ENCODE results near the gene FBXO17.
"Not testable (repeated sequence)": the region's sequence is repeated elsewhere in the genome, so short reads cannot be mapped to it uniquely, and the experiment has no call there.

The FBXO17 gene

DNA sequence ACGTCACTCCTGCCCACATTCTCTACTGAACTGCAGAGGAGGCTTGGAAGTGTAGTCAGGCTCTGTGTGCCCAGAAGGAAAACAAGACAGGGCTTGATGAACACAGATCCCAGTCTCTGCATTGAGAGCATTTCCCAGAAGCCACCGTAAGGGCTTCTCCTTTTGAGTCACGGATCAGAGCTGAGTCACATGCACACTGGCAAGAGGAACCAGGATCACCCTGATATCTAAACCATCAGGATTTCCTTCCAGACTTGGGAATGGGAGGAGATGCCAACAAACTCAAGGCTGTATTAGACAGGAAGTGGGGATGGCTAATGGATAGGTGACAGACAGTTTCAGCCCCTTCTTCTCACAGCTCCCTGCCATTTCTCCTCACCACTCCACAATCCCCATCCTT is 17.7 kb upstream of the FBXO17 start:
- no peaks in the 10 kb centered on the region for H3K4me1 ChIP-seq (ENCODE audit: insufficient read depth, low read length, severe bottlenecking)
- H4K20me1 ChIP-seq (ENCODE audit: insufficient read depth, low read length): no peaks in the 10 kb centered on the region
- no peak overlapping the region for H3K4me3 ChIP-seq (ENCODE audit: low read depth, low read length, poor library complexity, severe bottlenecking)
- H3F3A ChIP-seq (ENCODE audit: insufficient read depth, low read length): no peaks in the 10 kb centered on the region
- TF ChIP-seq EZH2 (IDR thresholded peaks at IDR 0.05; ENCODE audit: borderline replicate concordance, low read length): no peak
- TF ChIP-seq, protein P1, sequence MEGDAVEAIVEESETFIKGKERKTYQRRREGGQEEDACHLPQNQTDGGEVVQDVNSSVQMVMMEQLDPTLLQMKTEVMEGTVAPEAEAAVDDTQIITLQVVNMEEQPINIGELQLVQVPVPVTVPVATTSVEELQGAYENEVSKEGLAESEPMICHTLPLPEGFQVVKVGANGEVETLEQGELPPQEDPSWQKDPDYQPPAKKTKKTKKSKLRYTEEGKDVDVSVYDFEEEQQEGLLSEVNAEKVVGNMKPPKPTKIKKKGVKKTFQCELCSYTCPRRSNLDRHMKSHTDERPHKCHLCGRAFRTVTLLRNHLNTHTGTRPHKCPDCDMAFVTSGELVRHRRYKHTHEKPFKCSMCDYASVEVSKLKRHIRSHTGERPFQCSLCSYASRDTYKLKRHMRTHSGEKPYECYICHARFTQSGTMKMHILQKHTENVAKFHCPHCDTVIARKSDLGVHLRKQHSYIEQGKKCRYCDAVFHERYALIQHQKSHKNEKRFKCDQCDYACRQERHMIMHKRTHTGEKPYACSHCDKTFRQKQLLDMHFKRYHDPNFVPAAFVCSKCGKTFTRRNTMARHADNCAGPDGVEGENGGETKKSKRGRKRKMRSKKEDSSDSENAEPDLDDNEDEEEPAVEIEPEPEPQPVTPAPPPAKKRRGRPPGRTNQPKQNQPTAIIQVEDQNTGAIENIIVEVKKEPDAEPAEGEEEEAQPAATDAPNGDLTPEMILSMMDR (IDR thresholded peaks at IDR 0.05; ENCODE audit: low read length): no peak
- H3K9me3 ChIP-seq (ENCODE audit: low read length): no peaks in the 10 kb centered on the region
- H3K4me2 ChIP-seq (ENCODE audit: low read length): no peak overlapping the region
- H3K27ac ChIP-seq (ENCODE audit: low read depth, low read length, poor library complexity, severe bottlenecking): no peak overlapping the region
- no peak overlapping the region for H2AFZ ChIP-seq (ENCODE audit: low read length)
- no peaks in the 10 kb centered on the region for H3K79me2 ChIP-seq (ENCODE audit: insufficient read depth, low read length)
- H3K9me2 ChIP-seq (ENCODE audit: low read depth, low read length): no peaks in the 10 kb centered on the region
- no peaks in the 10 kb centered on the region for H3K36me3 ChIP-seq (ENCODE audit: insufficient read depth, low read length)
- H3K9ac ChIP-seq (ENCODE audit: low read length): no peak overlapping the region
- H3K27me3 ChIP-seq (ENCODE audit: insufficient read depth, low read length): no peaks in the 10 kb centered on the region

GRCh38 chr19:38990949-38991697 is 15.6 kb upstream of the FBXO17 start:
- no peak overlapping the region for H2AFZ ChIP-seq (ENCODE audit: low read length)
- no peak overlapping the region for H3K9ac ChIP-seq (ENCODE audit: low read length)
- TF ChIP-seq, protein P1 (IDR thresholded peaks at IDR 0.05; ENCODE audit: low read length): no peak
- H3K9me3 ChIP-seq (ENCODE audit: low read length): no peaks in the 10 kb centered on the region
- no peaks in the 10 kb centered on the region for H3K4me1 ChIP-seq (ENCODE audit: insufficient read depth, low read length, severe bottlenecking)
- no peaks in the 10 kb centered on the region for H3K79me2 ChIP-seq (ENCODE audit: insufficient read depth, low read length)
- no peak overlapping the region for H3K27ac ChIP-seq (ENCODE audit: low read depth, low read length, poor library complexity, severe bottlenecking)
- no peak overlapping the region for H3K4me3 ChIP-seq (ENCODE audit: low read depth, low read length, poor library complexity, severe bottlenecking)
- H3K36me3 ChIP-seq (ENCODE audit: insufficient read depth, low read length): no peaks in the 10 kb centered on the region
- no peaks in the 10 kb centered on the region for H3F3A ChIP-seq (ENCODE audit: insufficient read depth, low read length)
- no peaks in the 10 kb centered on the region for H4K20me1 ChIP-seq (ENCODE audit: insufficient read depth, low read length)
- no peak overlapping the region for H3K4me2 ChIP-seq (ENCODE audit: low read length)
- H3K27me3 ChIP-seq (ENCODE audit: insufficient read depth, low read length): no peaks in the 10 kb centered on the region
- no peaks in the 10 kb centered on the region for H3K9me2 ChIP-seq (ENCODE audit: low read depth, low read length)

GRCh38 chr19:38989614-38990013 is 14.1 kb upstream of the FBXO17 start:
- H3K9me3 ChIP-seq (ENCODE audit: low read length); H3K4me2 ChIP-seq (ENCODE audit: low read length): not testable (repeated sequence)

GRCh38 chr19:38989066-38989605 is 13.6 kb upstream of the FBXO17 start:
- Histone ChIP-seq H3K27me3 (ENCODE audit: insufficient read depth, low read length) (0 out of 2 replicates have a peak, but pooled peaks cover 4% of the 10 kb centered on the region), H3K9me3 (ENCODE audit: low read length) (no peaks in the 10 kb centered on the region), H3K79me2 (ENCODE audit: insufficient read depth, low read length) (no peaks in the 10 kb centered on the region), H3K9ac (ENCODE audit: low read length) (no peak overlapping the region), H3K9me2 (ENCODE audit: low read depth, low read length) (no peaks in the 10 kb centered on the region), H3K4me1 (ENCODE audit: insufficient read depth, low read length, severe bottlenecking) (no peaks in the 10 kb centered on the region), H3K4me3 (ENCODE audit: low read depth, low read length, poor library complexity, severe bottlenecking) (no peak overlapping the region), H3K36me3 (ENCODE audit: insufficient read depth, low read length) (no peaks in the 10 kb centered on the region), H3K4me2 (ENCODE audit: low read length) (no peak overlapping the region), H4K20me1 (ENCODE audit: insufficient read depth, low read length) (no peaks in the 10 kb centered on the region), H3F3A (ENCODE audit: insufficient read depth, low read length) (no peaks in the 10 kb centered on the region), H2AFZ (ENCODE audit: low read length) (no peak overlapping the region), H3K27ac (ENCODE audit: low read depth, low read length, poor library complexity, severe bottlenecking) (no peak overlapping the region)
- no peak for TF ChIP-seq EZH2 (IDR thresholded peaks at IDR 0.05; ENCODE audit: borderline replicate concordance, low read length)
- TF ChIP-seq, protein P1 (IDR thresholded peaks at IDR 0.05; ENCODE audit: low read length): no peak

More at GRCh38 chr19:38989614-38990013, 14.1 kb upstream of the FBXO17 start:
- H3K27me3 ChIP-seq (ENCODE audit: insufficient read depth, low read length); H3K4me3 ChIP-seq (ENCODE audit: low read depth, low read length, poor library complexity, severe bottlenecking); H3K79me2 ChIP-seq (ENCODE audit: insufficient read depth, low read length); H3K9me2 ChIP-seq (ENCODE audit: low read depth, low read length); H3K27ac ChIP-seq (ENCODE audit: low read depth, low read length, poor library complexity, severe bottlenecking); H3K9ac ChIP-seq (ENCODE audit: low read length); H2AFZ ChIP-seq (ENCODE audit: low read length); H4K20me1 ChIP-seq (ENCODE audit: insufficient read depth, low read length); H3K4me1 ChIP-seq (ENCODE audit: insufficient read depth, low read length, severe bottlenecking); H3K36me3 ChIP-seq (ENCODE audit: insufficient read depth, low read length); H3F3A ChIP-seq (ENCODE audit: insufficient read depth, low read length): not testable (repeated sequence)

- H3K27me3 ChIP-seq (ENCODE audit: insufficient read depth, low read length); H3K9me2 ChIP-seq (ENCODE audit: low read depth, low read length); H3K27ac ChIP-seq (ENCODE audit: low read depth, low read length, poor library complexity, severe bottlenecking); H3K79me2 ChIP-seq (ENCODE audit: insufficient read depth, low read length); H3K9me3 ChIP-seq (ENCODE audit: low read length); H4K20me1 ChIP-seq (ENCODE audit: insufficient read depth, low read length); H3K9ac ChIP-seq (ENCODE audit: low read length); H3F3A ChIP-seq (ENCODE audit: insufficient read depth, low read length); H3K4me3 ChIP-seq (ENCODE audit: low read depth, low read length, poor library complexity, severe bottlenecking); H3K4me1 ChIP-seq (ENCODE audit: insufficient read depth, low read length, severe bottlenecking); H3K36me3 ChIP-seq (ENCODE audit: insufficient read depth, low read length); H3K4me2 ChIP-seq (ENCODE audit: low read length); H2AFZ ChIP-seq (ENCODE audit: low read length): not testable (repeated sequence)
Measured at GRCh38 chr19:38988627-38989026, 13.1 kb upstream of the FBXO17 start.

All from OCI-LY1 (cell line).